ENCODE measurements around the gene RBBP8.
"Not testable (repeated sequence)": the region's sequence is repeated elsewhere in the genome, so short reads cannot be mapped to it uniquely, and the experiment has no call there.

Gene RBBP8

DNA sequence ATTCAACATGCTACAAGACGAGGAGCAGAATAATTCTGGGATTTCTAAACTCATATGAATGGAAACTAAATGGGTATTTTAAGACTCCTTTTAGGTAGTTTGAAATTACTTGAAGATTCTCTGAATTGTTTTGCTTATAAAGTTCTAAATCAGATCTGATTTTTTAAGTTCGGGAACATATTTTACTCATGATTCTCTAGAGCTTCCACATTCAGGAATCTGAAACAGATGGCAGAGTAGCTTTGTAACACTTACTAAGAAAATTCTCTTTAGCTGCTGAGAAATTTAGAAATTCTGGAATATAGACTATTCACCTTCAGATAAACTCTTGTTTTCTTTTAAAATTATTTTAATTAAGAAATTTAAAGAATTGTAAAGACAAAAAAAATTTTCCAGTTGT is 13.7 kb downstream of the RBBP8 start:
- no peak for DNase-seq

- no peak for DNase-seq
Observed at GRCh38 chr18:22951823-22952222, 18.7 kb downstream of the RBBP8 start.

GRCh38 chr18:22952525-22952924 is 19.4 kb downstream of the RBBP8 start:
- DNase-seq = no peak

GRCh38 chr18:22953982-22954381 is 20.9 kb downstream of the RBBP8 start:
- DNase-seq = not testable (repeated sequence)

DNA sequence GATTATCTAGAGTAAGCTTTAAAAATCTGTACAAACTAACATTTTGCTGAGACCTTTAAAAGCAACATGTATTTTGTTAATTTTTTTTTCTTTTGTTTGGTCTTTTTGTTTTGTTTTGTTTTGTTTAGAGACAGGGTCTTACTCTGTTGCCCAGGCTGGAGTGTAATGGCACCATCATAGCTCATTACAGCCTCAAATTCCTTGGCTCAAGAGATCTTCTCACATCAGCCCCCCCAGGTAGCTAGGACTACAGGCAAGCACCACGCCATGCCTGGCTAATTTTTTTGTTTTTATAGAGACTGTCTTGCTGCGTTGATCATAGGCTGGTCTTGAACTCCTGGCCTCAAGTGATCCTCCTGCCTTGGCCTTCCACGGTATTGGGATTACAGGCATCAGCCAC is 23.1 kb downstream of the RBBP8 start:
- no peak for DNase-seq

GRCh38 chr18:22961156-22961555 is 28.0 kb downstream of the RBBP8 start:
- DNase-seq = no peak

GRCh38 chr18:22962004-22962403 is 28.9 kb downstream of the RBBP8 start:
- no peak for DNase-seq

DNA sequence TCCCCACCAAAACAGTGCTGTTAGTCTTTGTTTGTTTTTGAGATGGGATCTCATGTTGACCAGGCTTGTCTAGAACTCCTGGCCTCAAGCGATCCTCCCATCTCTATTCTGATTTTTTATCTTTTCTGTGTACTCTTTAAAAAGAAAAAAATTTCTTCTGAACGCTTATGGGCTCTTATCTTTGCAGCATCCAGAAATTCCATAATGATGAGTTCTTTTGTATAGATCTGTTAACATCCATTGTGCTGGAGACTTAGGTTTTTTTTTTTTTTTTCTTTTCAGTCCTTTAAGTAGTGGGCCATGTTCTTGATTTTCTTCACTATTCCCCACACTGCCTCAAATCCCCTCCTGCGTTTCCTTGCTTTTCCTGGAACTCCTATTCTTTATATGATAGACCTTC is 31.0 kb downstream of the RBBP8 start:
- no peak for DNase-seq

DNA sequence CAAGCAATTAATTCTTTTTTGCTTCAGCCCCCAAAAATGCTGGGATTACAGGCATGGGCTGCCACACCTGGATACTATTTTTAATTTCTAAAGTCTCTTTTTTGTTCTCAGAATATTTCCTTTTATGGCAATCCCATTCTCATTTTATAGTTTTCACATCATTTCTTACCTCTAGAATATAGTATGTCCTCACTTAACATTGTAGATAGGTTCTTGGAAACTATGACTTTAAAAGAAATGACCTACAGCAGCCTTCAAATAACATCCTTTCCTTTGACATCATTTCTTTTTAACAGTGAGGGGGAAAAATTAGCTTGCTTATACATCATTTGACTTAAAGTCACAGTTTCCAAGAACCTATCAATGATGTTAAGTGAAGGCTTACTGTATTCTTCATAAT is 31.6 kb downstream of the RBBP8 start:
- no peak for DNase-seq

DNA sequence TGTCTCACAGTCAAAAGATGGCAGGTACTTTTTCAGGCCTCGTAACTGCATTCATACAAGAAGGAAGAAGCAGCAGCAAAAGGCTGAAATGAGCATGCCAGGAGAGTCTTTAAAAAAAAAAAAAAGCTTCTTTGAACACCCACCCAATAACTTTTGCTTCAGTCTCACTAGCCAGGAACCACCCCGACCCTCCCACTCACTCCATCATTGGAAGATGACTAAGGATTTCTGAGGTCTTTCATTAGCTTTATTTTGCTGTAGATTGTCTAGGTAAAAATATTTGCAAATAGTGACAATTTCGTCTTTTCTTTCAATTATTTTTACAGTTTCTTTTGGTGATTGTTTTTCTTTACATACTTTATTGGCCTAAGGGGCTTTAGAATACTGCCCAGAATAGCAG is 37.9 kb downstream of the RBBP8 start:
- DNase-seq = no peak

DNA sequence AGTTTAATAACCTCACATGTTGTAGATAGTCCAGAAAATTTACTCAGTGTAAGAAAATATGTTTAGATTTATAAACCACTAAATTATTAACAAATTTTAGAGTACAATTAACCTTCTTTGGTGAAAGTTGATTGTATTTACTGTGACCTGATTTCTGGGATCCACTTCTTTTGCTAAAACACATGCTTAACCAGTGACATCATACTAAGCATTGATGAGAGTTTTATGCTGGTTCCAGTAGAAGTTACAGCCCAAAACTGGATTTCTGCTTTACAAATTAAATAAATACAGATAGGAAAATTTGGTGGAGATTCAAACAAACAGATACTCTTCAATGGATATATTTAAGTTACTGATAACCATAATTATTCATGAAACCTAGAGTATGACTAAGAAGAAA is 40.9 kb downstream of the RBBP8 start:
- DNase-seq = no peak

GRCh38 chr18:22974707-22975106 is 41.6 kb downstream of the RBBP8 start:
- DNase-seq = no peak

GRCh38 chr18:22975508-22975907 is 42.4 kb downstream of the RBBP8 start:
- DNase-seq = no peak

GRCh38 chr18:22977847-22978701 is 44.9 kb downstream of the RBBP8 start:
- DNase-seq = peak; percentile 27

GRCh38 chr18:22980394-22980793 is 47.3 kb downstream of the RBBP8 start:
- DNase-seq = no peak

GRCh38 chr18:22981274-22982133 is 48.4 kb downstream of the RBBP8 start:
- no peak for DNase-seq

- DNase-seq = peak; percentile 36
Observed at GRCh38 chr18:22983175-22983574, 50.0 kb downstream of the RBBP8 start.

DNA sequence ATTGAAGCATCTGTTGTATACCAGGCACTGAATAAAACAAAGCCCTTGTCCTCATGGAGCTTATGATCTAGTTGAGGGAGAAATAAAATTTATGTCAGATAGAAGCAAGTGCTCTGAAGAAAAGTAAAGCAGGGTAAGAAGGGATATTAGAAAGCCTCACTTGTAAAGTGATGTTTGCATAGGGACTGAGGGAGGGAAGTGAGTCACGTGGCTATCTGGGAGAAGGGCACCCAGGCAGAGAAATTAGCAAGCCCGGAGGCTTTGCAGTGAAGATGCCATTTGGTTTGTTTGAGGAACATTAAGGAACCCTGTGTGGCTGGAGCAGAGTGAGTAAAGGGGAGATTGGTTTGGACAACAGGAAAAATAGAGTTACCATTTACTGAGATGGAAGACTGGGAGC is 52.1 kb downstream of the RBBP8 start:
- no peak for DNase-seq

- DNase-seq = no peak
Observed at GRCh38 chr18:22987547-22988189, 54.5 kb downstream of the RBBP8 start.

DNA sequence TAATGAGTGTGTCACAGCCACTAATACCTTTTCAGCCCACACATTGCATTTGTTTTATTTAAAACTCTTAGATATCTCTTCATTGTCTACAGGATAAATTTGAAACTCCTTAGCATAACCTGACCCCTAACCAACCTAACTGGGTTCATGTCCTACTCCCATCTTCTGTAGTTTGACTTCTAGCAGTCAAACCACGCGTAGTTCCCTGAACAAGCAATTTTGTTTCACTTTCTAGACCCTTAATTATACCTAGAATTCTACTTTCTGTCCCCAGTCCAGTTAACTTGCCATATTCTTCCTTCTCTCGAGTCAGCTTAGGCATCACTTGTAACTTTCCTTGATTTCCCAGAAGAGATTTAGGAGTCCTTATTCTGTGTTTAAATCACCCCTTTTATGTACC is 55.1 kb downstream of the RBBP8 start:
- no peak for DNase-seq

DNA sequence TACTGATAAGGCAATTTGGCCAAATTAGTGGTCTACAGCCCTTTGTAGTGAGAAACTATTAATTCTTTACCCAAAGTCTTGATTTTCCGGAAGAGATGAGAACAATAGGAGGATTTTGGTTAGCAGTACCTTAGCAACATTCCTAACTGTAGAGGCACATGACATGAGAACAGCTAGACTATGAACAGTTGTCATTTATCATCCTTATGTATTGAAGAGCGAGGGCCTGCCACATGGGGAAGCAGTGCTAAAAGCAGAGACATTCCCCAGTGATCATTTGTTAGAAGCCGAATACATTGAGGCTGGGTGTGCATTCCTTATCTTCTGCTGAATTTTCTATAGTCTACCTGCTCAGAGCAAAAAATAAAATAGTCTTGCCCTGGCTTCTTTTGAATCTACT is 65.2 kb downstream of the RBBP8 start:
- DNase-seq = no peak

- no peak for DNase-seq
Observed at GRCh38 chr18:22999212-22999611, 66.1 kb downstream of the RBBP8 start.

GRCh38 chr18:22999647-23000046 is 66.5 kb downstream of the RBBP8 start:
- no peak for DNase-seq

DNA sequence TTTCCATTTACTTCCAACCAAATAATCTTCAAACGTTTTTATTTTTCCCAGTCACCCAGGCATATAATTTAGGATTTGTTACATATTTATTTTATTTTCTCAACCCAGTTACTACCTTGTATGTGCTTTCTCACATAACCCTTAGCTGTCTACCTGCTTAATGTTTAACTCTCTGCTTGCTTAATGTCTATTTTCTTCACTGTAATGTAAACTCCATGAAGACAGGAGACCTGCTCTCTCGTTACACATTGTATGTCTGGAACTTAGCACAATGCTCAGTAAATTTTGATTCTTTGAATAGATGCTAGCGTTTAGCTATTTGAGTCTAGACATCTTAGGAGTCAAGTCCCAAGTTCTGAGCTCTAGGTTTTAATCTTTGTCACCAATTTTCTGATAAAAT is 70.2 kb downstream of the RBBP8 start:
- no peak for DNase-seq

Data from CD4-positive, alpha-beta T cell treated with Interleukin-21 for 1 hour (primary cell).